Measurements from ENCODE around the gene CD4.

CD4 gene

DNA sequence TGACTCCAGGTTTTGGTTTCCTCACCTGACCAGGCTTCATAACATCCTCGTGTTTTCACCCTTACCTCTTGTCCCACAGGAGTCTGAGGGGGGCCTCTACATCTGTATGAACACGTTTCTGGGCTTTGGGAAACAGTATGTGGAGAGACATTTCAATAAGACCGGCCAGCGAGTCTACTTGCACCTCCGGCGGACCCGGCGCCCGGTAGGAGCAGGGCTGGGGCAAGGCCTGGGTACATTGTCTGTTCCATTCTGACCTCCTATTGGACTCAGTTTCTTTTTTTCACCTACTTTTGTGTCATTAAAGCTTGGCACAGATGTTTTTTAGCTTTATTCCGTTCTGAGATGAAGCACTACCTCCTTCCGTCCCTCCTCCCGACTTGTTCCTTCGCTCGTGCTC is 66.0 kb downstream of the CD4 start:
- ChIA-PET POLR2A (ENCODE audit: low non-redundant PET) (no interaction called here), CTCF (interaction anchor here (1.3 kb wide), 1 partner anchor 14 kb away, joined by 6 read pairs; no protein-coding TSS in a partner anchor)
- TF ChIP-seq CTCF (conservative IDR thresholded peaks at IDR 0.05; ENCODE audit: low read depth), result no peak

DNA sequence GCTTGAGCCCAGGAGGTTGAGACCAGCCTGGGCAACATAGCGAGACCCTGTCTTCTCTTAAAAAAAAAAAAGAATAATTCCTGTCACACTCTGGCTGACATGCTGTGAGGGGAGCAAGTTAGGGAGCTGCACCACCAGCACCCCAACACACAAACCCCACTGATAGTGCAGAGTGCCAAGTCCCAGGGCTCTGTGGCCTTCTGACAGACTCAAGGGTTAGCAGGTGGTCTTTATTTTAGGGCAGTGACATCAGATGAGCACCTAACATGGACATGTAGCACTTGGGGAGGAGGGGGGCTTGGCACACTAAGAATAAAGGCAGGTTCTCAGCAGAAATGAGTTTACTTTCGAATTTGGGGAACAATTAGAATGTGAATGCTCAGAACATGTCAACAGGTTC is 69.5 kb downstream of the CD4 start:
- no peak for TF ChIP-seq CTCF (conservative IDR thresholded peaks at IDR 0.05; ENCODE audit: low read depth)
- ChIA-PET CTCF (interaction anchor here (0.6 kb wide), 1 partner anchor 212 kb away, joined by 3 read pairs; no protein-coding TSS in a partner anchor), POLR2A (ENCODE audit: low non-redundant PET) (no interaction called here)
- no peak overlapping the region for H3K27ac ChIP-seq
- DNase-seq (ENCODE audit: low spot score), result no peak

More for the DNA sequence above, 66.0 kb downstream of the CD4 start:
- DNase-seq (ENCODE audit: low spot score), result no peak
- H3K27ac ChIP-seq, result no peak overlapping the region

DNA sequence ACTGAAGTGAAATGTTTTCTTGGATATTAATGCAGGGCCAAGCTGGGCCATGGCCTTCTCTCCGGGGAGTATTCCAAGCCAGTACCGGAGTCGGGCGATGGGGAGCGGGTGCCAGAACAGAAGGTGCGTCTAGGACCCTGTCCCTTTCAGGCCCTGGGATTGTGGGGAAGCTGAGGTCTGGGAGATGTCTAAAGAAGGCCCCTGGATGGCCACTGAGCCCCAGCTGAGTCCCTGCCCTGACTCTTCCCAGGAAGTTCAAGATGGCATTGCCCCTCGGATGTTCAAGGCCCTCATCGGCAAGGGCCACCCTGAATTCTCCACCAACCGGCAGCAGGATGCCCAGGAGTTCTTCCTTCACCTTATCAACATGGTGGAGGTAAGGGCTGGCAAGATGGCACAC is 70.8 kb downstream of the CD4 start:
- ChIA-PET POLR2A (ENCODE audit: low non-redundant PET) (no interaction called here), CTCF (no interaction called here)
- no peak overlapping the region for H3K27ac ChIP-seq
- DNase-seq (ENCODE audit: low spot score), result no peak
- no peak for TF ChIP-seq CTCF (conservative IDR thresholded peaks at IDR 0.05; ENCODE audit: low read depth)

GRCh38 chr12:6860942-6861341 is 71.6 kb downstream of the CD4 start:
- no peak for DNase-seq (ENCODE audit: low spot score)
- no peak for TF ChIP-seq CTCF (conservative IDR thresholded peaks at IDR 0.05; ENCODE audit: low read depth)
- no peak overlapping the region for H3K27ac ChIP-seq
- CTCF ChIA-PET, result interaction anchor here (1.4 kb wide), 1 partner anchor 11 kb away, joined by 9 read pairs; no protein-coding TSS in a partner anchor
- POLR2A ChIA-PET (ENCODE audit: low non-redundant PET), result no interaction called here

- DNase-seq (ENCODE audit: low spot score), result no peak
- POLR2A ChIA-PET (ENCODE audit: low non-redundant PET), result no interaction called here
- H3K27ac ChIP-seq, result no peak overlapping the region
- TF ChIP-seq CTCF (conservative IDR thresholded peaks at IDR 0.05; ENCODE audit: low read depth), result no peak
- CTCF ChIA-PET, result interaction anchor here (1.4 kb wide), 1 partner anchor 11 kb away, joined by 9 read pairs; no protein-coding TSS in a partner anchor
Measured at GRCh38 chr12:6861391-6861790, 72.1 kb downstream of the CD4 start.

DNA sequence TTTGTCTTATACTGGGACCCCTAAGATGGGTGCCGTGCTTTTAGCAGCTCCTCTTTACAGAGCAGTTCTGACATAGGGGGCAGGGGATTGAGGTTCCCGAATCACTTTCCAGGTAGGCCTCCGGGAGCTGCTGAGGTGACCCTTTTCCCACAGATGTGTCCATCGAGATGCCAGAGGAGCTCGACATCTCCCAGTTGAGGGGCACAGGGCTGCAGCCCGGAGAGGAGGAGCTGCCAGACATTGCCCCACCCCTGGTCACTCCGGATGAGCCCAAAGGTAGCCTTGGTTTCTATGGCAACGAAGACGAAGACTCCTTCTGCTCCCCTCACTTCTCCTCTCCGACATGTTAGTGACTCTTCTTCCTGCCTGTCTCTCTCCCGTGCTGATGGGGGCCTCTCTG is 73.7 kb downstream of the CD4 start:
- CTCF ChIA-PET, result interaction anchor here (1.4 kb wide), 1 partner anchor 9 kb away, joined by 3 read pairs; no protein-coding TSS in a partner anchor
- POLR2A ChIA-PET (ENCODE audit: low non-redundant PET), result no interaction called here
- no peak for TF ChIP-seq CTCF (conservative IDR thresholded peaks at IDR 0.05; ENCODE audit: low read depth)

More for the DNA sequence above, 73.7 kb downstream of the CD4 start:
- no peak overlapping the region for H3K27ac ChIP-seq
- no peak for DNase-seq (ENCODE audit: low spot score)

Data from RWPE1 (cell line).